RWPE1 (cell line): Measurements from ENCODE around the gene ZNF445.

ENCODE experiments used
- CTCF ChIA-PET: fragments of 350-600 bp; sonication (Branson Sonifier 250); formaldehyde crosslinking; extraction: SDS; loops from one replicate; lab custom pipeline; 2021; lab: Yijun Ruan, JAX
- POLR2A ChIA-PET: fragments of 400-600 bp; formaldehyde crosslinking; extraction: SDS; loops from one replicate; lab custom pipeline; 2020; ENCODE audit warnings: antibody characterized with exemption; ENCODE audit not compliant: low non-redundant PET; lab: Yijun Ruan, JAX
- DNase-seq: peaks from one replicate; pipeline ENCODE4 v3.0.0; 2012; ENCODE audit warnings: low spot score
- H3K27ac ChIP-seq: fragments of 450-650 bp; 2 replicates; pipeline ENCODE4 v1.5.1; 2017
- CTCF ChIP-seq: fragments of 450-650 bp; conservative IDR thresholded peaks from 2 replicates; pipeline ENCODE4 v1.5.1; 2017; ENCODE audit warnings: low read depth, mild to moderate bottlenecking

The ZNF445 gene

GRCh38 chr3:44477312-44478030 is at the start of gene ZNF445:
Gene ZNF445, minus strand, starts transcription at chr3:44477670. Its CDS starts 22,121 bp downstream, at chr3:44455549.
- H3K27ac ChIP-seq, result peak within 1 kb of the TSS; percentile 72
- POLR2A ChIA-PET, result no interaction called here
- CTCF ChIA-PET, result interaction anchor here (0.6 kb wide), 1 partner anchor 1513 kb away, joined by 5 read pairs; no protein-coding TSS in a partner anchor
- peak; percentile 81 for DNase-seq
- no peak for TF ChIP-seq CTCF

GRCh38 chr3:44525060-44525459 is 47.6 kb upstream of the ZNF445 start:
- H3K27ac ChIP-seq, result no peak overlapping the region
- ChIA-PET POLR2A (no interaction called here), CTCF (no interaction called here)
- no peak for DNase-seq
- no peak for TF ChIP-seq CTCF

GRCh38 chr3:44522494-44522933 is 45.0 kb upstream of the ZNF445 start:
- no peak overlapping the region for H3K27ac ChIP-seq
- ChIA-PET POLR2A (no interaction called here), CTCF (interaction anchor here (0.6 kb wide), 1 partner anchor 18 kb away, joined by 4 read pairs; no protein-coding TSS in a partner anchor)
- no peak for DNase-seq
- TF ChIP-seq CTCF, result no peak

- no peak for DNase-seq
- POLR2A ChIA-PET, result no interaction called here
- no peak overlapping the region for H3K27ac ChIP-seq
- TF ChIP-seq CTCF, result no peak
- CTCF ChIA-PET, result interaction anchor here (0.5 kb wide), 1 partner anchor 379 kb away, joined by 4 read pairs; no protein-coding TSS in a partner anchor
These were observed 44.3 kb upstream of the ZNF445 start for GRCh38 chr3:44521721-44522120.

- ChIA-PET CTCF (no interaction called here), POLR2A (no interaction called here)
- TF ChIP-seq CTCF, result no peak
- no peak overlapping the region for H3K27ac ChIP-seq
- DNase-seq, result no peak
These were observed 41.3 kb upstream of the ZNF445 start for GRCh38 chr3:44518782-44519156.

GRCh38 chr3:44516230-44516629 is 38.8 kb upstream of the ZNF445 start:
- CTCF ChIA-PET, result interaction anchor here (0.6 kb wide), 1 partner anchor 17 kb away, joined by 3 read pairs; no protein-coding TSS in a partner anchor
- no peak overlapping the region for H3K27ac ChIP-seq
- POLR2A ChIA-PET, result no interaction called here

More at GRCh38 chr3:44516230-44516629, 38.8 kb upstream of the ZNF445 start:
- no peak for TF ChIP-seq CTCF
- DNase-seq, result no peak
